HCT116 (cell line): Measurements from ENCODE around the gene KDM4E. TPM values are rescaled to one million over a fixed set of nuclear protein-coding genes. Genes with fewer than 3 reads are reported as not detected.

Source experiments
- ATAC-seq: fragments of 200-7000 bp; cut with Tn5 transposase; 2 replicates; pipeline ENCODE4 v1.9.1; 2020; ENCODE audit warnings: mild to moderate bottlenecking, moderate library complexity
- BruUV-seq: library from RNA; stranded (reverse); fragments of 400-500 nt; replicated peaks from 2 replicates; lab custom pipeline; 2021; lab: Mats Ljungman, UMichigan
- CTCF ChIA-PET: fragments of 300-600 bp; sonication (Branson Sonifier 250); formaldehyde crosslinking; loops from one replicate; lab custom pipeline; 2021; ENCODE audit warnings: antibody characterized with exemption; lab: Charles Lee
- POLR2A ChIA-PET: fragments of 300-600, 350-600 bp; sonication (Branson Sonifier 250); formaldehyde crosslinking; loops from one replicate; lab custom pipeline; 2021; ENCODE audit warnings: antibody characterized with exemption; lab: Charles Lee
- RAD21 ChIA-PET, 2 experiments: fragments of 300-600 bp; sonication (Branson Sonifier 250); formaldehyde crosslinking; loops; one replicate each; lab custom pipeline; 2023; ENCODE audit warnings: low total read pairs in 2 of 2; ENCODE audit not compliant: uncharacterized antibody in 2 of 2, unreplicated experiment in 2 of 2, low non-redundant PET in 1 of 2; lab: Charles Lee
- DNase-seq: peaks from one replicate; pipeline ENCODE4 v3.0.0-alpha.2; 2010; ENCODE audit warnings: low read depth, low spot score
- H2AFZ ChIP-seq: fragments of 200-600 bp; shearing (Covaris generic), sonication (generic); 2 replicates; pipeline ENCODE4 v1.6.1; 2017; ENCODE audit warnings: low read depth, mixed run types, mixed read lengths, antibody characterized with exemption, low read length; ENCODE audit not compliant: poor library complexity, severe bottlenecking
- H3K27ac ChIP-seq: 2 replicates; pipeline ENCODE4 v1.5.1; 2012; ENCODE audit warnings: low read depth, low read length
- H3K27me3 ChIP-seq: fragments of 200-600 bp; sonication (generic); 2 replicates; pipeline ENCODE4 v1.6.1; 2016; ENCODE audit warnings: mixed run types, low read length, mixed read lengths; ENCODE audit not compliant: insufficient read depth
- H3K36me3 ChIP-seq, 2 experiments: fragments of 200-500 bp in 1 of 2; fragments of 200-600 bp in 1 of 2; sonication (Bioruptor generic) in 1 of 2; sonication (generic) in 1 of 2; 2 replicates each; pipeline versions ENCODE4 v1.5.1 to v1.6.1; 2014 to 2016; ENCODE audit warnings: low read length in 2 of 2, inconsistent platforms in 1 of 2, mixed read lengths in 1 of 2, mixed run types in 1 of 2; ENCODE audit not compliant: insufficient read depth in 2 of 2, control insufficient read depth in 1 of 2
- H3K4me1 ChIP-seq, 2 experiments: fragments of 200-600 bp in 1 of 2; sonication (generic) in 1 of 2; 2 replicates each; pipeline versions ENCODE4 v1.5.1 to v1.6.1; 2012 to 2017; ENCODE audit warnings: low read length in 2 of 2, inconsistent platforms in 1 of 2, mild to moderate bottlenecking in 1 of 2, mixed read lengths in 1 of 2, mixed run types in 1 of 2, moderate library complexity in 1 of 2; ENCODE audit not compliant: insufficient read depth in 2 of 2, control insufficient read depth in 1 of 2
- H3K4me2 ChIP-seq: fragments of 200-600 bp; sonication (generic); 2 replicates; pipeline ENCODE4 v1.6.1; 2017; ENCODE audit warnings: mixed run types, low read length, mixed read lengths
- H3K4me3 ChIP-seq, 2 experiments: fragments of 200-600 bp in 1 of 2; sonication (generic) in 1 of 2; replicated peaks in 1 of 2; 2 replicates each; pipeline ENCODE4 v1.5.1; 2011 to 2016; ENCODE audit warnings: low read length in 2 of 2, control low read depth in 1 of 2, low read depth in 1 of 2, mild to moderate bottlenecking in 1 of 2, mixed read lengths in 1 of 2, mixed run types in 1 of 2
- H3K79me2 ChIP-seq: fragments of 200-600 bp; sonication (generic); 2 replicates; pipeline ENCODE4 v1.6.1; 2017; ENCODE audit warnings: mild to moderate bottlenecking, mixed run types, low read length, moderate library complexity, mixed read lengths; ENCODE audit not compliant: insufficient read depth
- H3K9ac ChIP-seq: fragments of 200-600 bp; sonication (generic); 2 replicates; pipeline ENCODE4 v1.6.1; 2016; ENCODE audit warnings: low read length, mixed read lengths
- H3K9me2 ChIP-seq: fragments of 200-600 bp; sonication (generic), shearing (Covaris generic); 2 replicates; pipeline ENCODE4 v1.6.1; 2017; ENCODE audit warnings: mixed run types, mild to moderate bottlenecking, moderate library complexity; ENCODE audit not compliant: insufficient read depth
- H3K9me3 ChIP-seq, 2 experiments: fragments of 200-500 bp in 1 of 2; fragments of 200-600 bp in 1 of 2; sonication (Bioruptor generic) in 1 of 2; sonication (generic) in 1 of 2; 2 replicates each; pipeline ENCODE4 v1.6.1; 2014 to 2017; ENCODE audit warnings: low read length in 2 of 2, mixed read lengths in 2 of 2, inconsistent platforms in 1 of 2, low read depth in 1 of 2, mild to moderate bottlenecking in 1 of 2, mixed run types in 1 of 2, moderate library complexity in 1 of 2; ENCODE audit not compliant: control insufficient read depth in 1 of 2, insufficient read depth in 1 of 2
- H4K20me1 ChIP-seq: fragments of 200-600 bp; sonication (generic), shearing (Covaris generic); 2 replicates; pipeline ENCODE4 v1.6.1; 2017; ENCODE audit warnings: mixed run types, mild to moderate bottlenecking, moderate library complexity; ENCODE audit not compliant: insufficient read depth
- CBX3 ChIP-seq: IDR thresholded peaks from 2 replicates; pipeline ENCODE4 v1.6.1; 2012; ENCODE audit warnings: low read depth
- CEBPB ChIP-seq: IDR thresholded peaks from 2 replicates; pipeline ENCODE4 v1.6.1; 2012; ENCODE audit warnings: low read depth
- EGR1 ChIP-seq: IDR thresholded peaks from 2 replicates; pipeline ENCODE4 v1.6.1; 2012; ENCODE audit warnings: low read depth
- EZH2 ChIP-seq: fragments of 200-600 bp; sonication (generic); IDR thresholded peaks from 2 replicates; pipeline ENCODE4 v1.6.1; 2017; ENCODE audit warnings: antibody characterized with exemption, mixed run types
- EZH2phosphoT487 ChIP-seq: fragments of 200-600 bp; IDR thresholded peaks from 2 replicates; pipeline ENCODE4 v1.6.1; 2018; ENCODE audit warnings: antibody characterized with exemption, borderline replicate concordance
- FOSL1 ChIP-seq: IDR thresholded peaks from 2 replicates; pipeline ENCODE4 v1.6.1; 2012; ENCODE audit warnings: low read depth
- JUND ChIP-seq: IDR thresholded peaks from 2 replicates; pipeline ENCODE4 v1.6.1; 2012
- POLR2A ChIP-seq: IDR thresholded peaks from 2 replicates; pipeline ENCODE4 v1.7.0; 2011; ENCODE audit warnings: borderline replicate concordance; ENCODE audit not compliant: insufficient read depth, insufficient read length; ENCODE audit errors: extremely low read depth
- POLR2AphosphoS5 ChIP-seq: IDR thresholded peaks from 2 replicates; pipeline ENCODE4 v1.6.1; 2011; ENCODE audit warnings: mild to moderate bottlenecking, low read depth, low read length, moderate library complexity
- RAD21 ChIP-seq: IDR thresholded peaks from 2 replicates; pipeline ENCODE4 v1.6.1; 2012; ENCODE audit warnings: low read depth, mild to moderate bottlenecking
- SIN3A ChIP-seq: IDR thresholded peaks from 2 replicates; pipeline ENCODE4 v1.6.1; 2012; ENCODE audit warnings: low read depth
- SP1 ChIP-seq: IDR thresholded peaks from 2 replicates; pipeline ENCODE4 v1.6.1; 2012; ENCODE audit warnings: low read depth
- SRF ChIP-seq: IDR thresholded peaks from 2 replicates; pipeline ENCODE4 v1.6.1; 2012; ENCODE audit warnings: low read depth
- TCF7L2 ChIP-seq: IDR thresholded peaks from 2 replicates; pipeline ENCODE4 v1.7.0; 2011; ENCODE audit warnings: borderline replicate concordance, inconsistent platforms; ENCODE audit not compliant: insufficient read depth, insufficient read length; ENCODE audit errors: extremely low read depth
- YY1 ChIP-seq: IDR thresholded peaks from 2 replicates; pipeline ENCODE4 v1.6.1; 2011; ENCODE audit warnings: low read length, low read depth, moderate library complexity, mild to moderate bottlenecking; ENCODE audit not compliant: insufficient replicate concordance; ENCODE audit errors: extremely low read depth
- ZBTB33 ChIP-seq: IDR thresholded peaks from 2 replicates; pipeline ENCODE4 v1.6.1; 2011; ENCODE audit warnings: mild to moderate bottlenecking, low read length, moderate library complexity; ENCODE audit not compliant: insufficient replicate concordance; ENCODE audit errors: extremely low read depth
- ZFX ChIP-seq: fragments of 450-650 bp; IDR thresholded peaks from 2 replicates; pipeline ENCODE4 v1.6.1; 2017
- ZNF274 ChIP-seq: fragments of 200-500 bp; sonication (Bioruptor generic); IDR thresholded peaks from 2 replicates; pipeline ENCODE4 v1.6.1; 2014; ENCODE audit warnings: mild to moderate bottlenecking, low read depth, low read length, inconsistent platforms
- intact Hi-C: fragments of 100-400 bp; cut with micrococcal nuclease; formaldehyde crosslinking; loops from 2 replicates; pipeline ENCODE4 v1.10.0; 2022
- total RNA-seq: library from RNA; stranded (reverse); gene quantifications from one replicate; pipeline ENCODE4 v1.2.1, GENCODE V29; 2021; ENCODE audit not compliant: unreplicated experiment
- TF ChIP-seq, protein P1 (sequence below), 3 experiments: fragments of 200-600 bp in 1 of 3; sonication (generic) in 1 of 3; IDR thresholded peaks in 2 of 3; conservative IDR thresholded peaks in 1 of 3; 2 replicates each; pipeline ENCODE4 v1.5.1; 2012 to 2017; ENCODE audit warnings: low read depth in 2 of 3, low read length in 2 of 3, antibody characterized with exemption in 1 of 3, borderline replicate concordance in 1 of 3, control low read depth in 1 of 3, mild to moderate bottlenecking in 1 of 3, mixed read lengths in 1 of 3, mixed run types in 1 of 3, moderate library complexity in 1 of 3; ENCODE audit not compliant: insufficient read depth in 1 of 3

KDM4E gene
- total RNA-seq, 1 experiment from 2014 or later, result not detected

- H3K9me2 ChIP-seq, result no peaks in the 10 kb centered on the region; the same call in 1 of the 2 replicates
- ATAC-seq (no peak), DNase-seq (no peak)
- no peak overlapping the region for H3K4me3 ChIP-seq
- POLR2A ChIA-PET, result interaction anchor here (2.2 kb wide), 1 partner anchor 9 kb away, joined by 6 read pairs; the partner anchor contains the start of gene SRSF8
- no peak overlapping the region for H3K9ac ChIP-seq
- H2AFZ ChIP-seq, result no peak overlapping the region
- H4K20me1 ChIP-seq, result no peaks in the 10 kb centered on the region
- H3K79me2 ChIP-seq, result no peaks in the 10 kb centered on the region
- H3K27ac ChIP-seq, result no peak overlapping the region
- H3K36me3 ChIP-seq, result no peaks in the 10 kb centered on the region
- intact Hi-C loops, result no loop called here
- H3K27me3 ChIP-seq, result no peaks in the 10 kb centered on the region
- H3K4me2 ChIP-seq, result no peak overlapping the region
- RAD21 ChIA-PET, result no interaction called here
- H3K4me1 ChIP-seq, result no peaks in the 10 kb centered on the region
- BruUV-seq, result no TSS peak
- CTCF ChIA-PET, result no interaction called here
- no peaks in the 10 kb centered on the region for H3K9me3 ChIP-seq
- TF ChIP-seq JUND (no peak), TCF7L2 (no peak), POLR2AphosphoS5 (no peak)
Measured at GRCh38 chr11:95057959-95058358, 32.9 kb downstream of the KDM4E start.

DNA sequence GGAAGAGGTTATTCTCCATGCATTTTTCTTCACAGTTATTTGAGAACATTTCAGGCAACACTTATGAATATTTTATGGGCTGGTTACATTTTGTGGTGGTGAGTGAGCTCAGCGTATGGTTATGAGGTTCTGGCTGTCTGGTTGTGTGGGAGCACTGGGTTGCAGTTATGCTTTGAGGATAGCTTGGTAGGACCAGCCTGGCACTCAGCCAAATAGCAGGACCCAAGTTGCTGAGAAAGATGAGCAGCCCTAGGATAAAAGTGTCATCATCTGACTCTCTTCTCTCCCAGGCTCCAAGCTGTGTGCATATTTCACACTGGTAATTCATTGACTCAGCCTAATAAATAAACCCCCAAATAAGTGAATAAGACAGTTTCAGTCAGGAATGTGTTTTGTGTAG lies 33.6 kb downstream of the KDM4E start:
- ChIA-PET POLR2A (interaction anchor here (2.2 kb wide), 1 partner anchor 9 kb away, joined by 6 read pairs; the partner anchor contains the start of gene SRSF8), RAD21 (no interaction called here), CTCF (no interaction called here)
- Histone ChIP-seq H3K27ac (no peak overlapping the region), H4K20me1 (no peaks in the 10 kb centered on the region), H3K79me2 (no peaks in the 10 kb centered on the region), H3K4me1 (no peaks in the 10 kb centered on the region), H3K4me3 (no peak overlapping the region), H3K9ac (no peak overlapping the region), H3K9me3 (no peaks in the 10 kb centered on the region), H3K27me3 (no peaks in the 10 kb centered on the region), H3K36me3 (no peaks in the 10 kb centered on the region), H3K9me2 (no peaks in the 10 kb centered on the region; the same call in 1 of the 2 replicates), H3K4me2 (no peak overlapping the region), H2AFZ (no peak overlapping the region)
- ATAC-seq (no peak), DNase-seq (no peak)
- intact Hi-C loops, result no loop called here
- no TSS peak for BruUV-seq
- no peak for TF ChIP-seq SP1
- no peak for TF ChIP-seq EZH2
- no peak for TF ChIP-seq FOSL1
- no peak for TF ChIP-seq SIN3A
- TF ChIP-seq CEBPB, result no peak
- TF ChIP-seq SRF, result no peak
- TF ChIP-seq RAD21, result no peak
- no peak for TF ChIP-seq POLR2A
- no peak for TF ChIP-seq ZBTB33
- TF ChIP-seq, protein P1, sequence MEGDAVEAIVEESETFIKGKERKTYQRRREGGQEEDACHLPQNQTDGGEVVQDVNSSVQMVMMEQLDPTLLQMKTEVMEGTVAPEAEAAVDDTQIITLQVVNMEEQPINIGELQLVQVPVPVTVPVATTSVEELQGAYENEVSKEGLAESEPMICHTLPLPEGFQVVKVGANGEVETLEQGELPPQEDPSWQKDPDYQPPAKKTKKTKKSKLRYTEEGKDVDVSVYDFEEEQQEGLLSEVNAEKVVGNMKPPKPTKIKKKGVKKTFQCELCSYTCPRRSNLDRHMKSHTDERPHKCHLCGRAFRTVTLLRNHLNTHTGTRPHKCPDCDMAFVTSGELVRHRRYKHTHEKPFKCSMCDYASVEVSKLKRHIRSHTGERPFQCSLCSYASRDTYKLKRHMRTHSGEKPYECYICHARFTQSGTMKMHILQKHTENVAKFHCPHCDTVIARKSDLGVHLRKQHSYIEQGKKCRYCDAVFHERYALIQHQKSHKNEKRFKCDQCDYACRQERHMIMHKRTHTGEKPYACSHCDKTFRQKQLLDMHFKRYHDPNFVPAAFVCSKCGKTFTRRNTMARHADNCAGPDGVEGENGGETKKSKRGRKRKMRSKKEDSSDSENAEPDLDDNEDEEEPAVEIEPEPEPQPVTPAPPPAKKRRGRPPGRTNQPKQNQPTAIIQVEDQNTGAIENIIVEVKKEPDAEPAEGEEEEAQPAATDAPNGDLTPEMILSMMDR (IDR thresholded peaks at IDR 0.05 in 2 of 3, conservative IDR thresholded peaks at IDR 0.05 in 1 of 3; ENCODE audit: borderline replicate concordance in 1 of 3, insufficient read depth in 1 of 3, low read depth in 2 of 3, low read length in 2 of 3), result no peak
- TF ChIP-seq JUND, result no peak
- no peak for TF ChIP-seq TCF7L2
- TF ChIP-seq ZNF274, result no peak
- no peak for TF ChIP-seq EZH2phosphoT487
- TF ChIP-seq EGR1, result no peak
- no peak for TF ChIP-seq CBX3
- no peak for TF ChIP-seq YY1
- TF ChIP-seq ZFX, result no peak
- no peak for TF ChIP-seq POLR2AphosphoS5
